ENCODE data around the gene LILRB5.
"Not testable (repeated sequence)": the region's sequence is repeated elsewhere in the genome, so short reads cannot be mapped to it uniquely, and the experiment has no call there.

The LILRB5 gene

DNA sequence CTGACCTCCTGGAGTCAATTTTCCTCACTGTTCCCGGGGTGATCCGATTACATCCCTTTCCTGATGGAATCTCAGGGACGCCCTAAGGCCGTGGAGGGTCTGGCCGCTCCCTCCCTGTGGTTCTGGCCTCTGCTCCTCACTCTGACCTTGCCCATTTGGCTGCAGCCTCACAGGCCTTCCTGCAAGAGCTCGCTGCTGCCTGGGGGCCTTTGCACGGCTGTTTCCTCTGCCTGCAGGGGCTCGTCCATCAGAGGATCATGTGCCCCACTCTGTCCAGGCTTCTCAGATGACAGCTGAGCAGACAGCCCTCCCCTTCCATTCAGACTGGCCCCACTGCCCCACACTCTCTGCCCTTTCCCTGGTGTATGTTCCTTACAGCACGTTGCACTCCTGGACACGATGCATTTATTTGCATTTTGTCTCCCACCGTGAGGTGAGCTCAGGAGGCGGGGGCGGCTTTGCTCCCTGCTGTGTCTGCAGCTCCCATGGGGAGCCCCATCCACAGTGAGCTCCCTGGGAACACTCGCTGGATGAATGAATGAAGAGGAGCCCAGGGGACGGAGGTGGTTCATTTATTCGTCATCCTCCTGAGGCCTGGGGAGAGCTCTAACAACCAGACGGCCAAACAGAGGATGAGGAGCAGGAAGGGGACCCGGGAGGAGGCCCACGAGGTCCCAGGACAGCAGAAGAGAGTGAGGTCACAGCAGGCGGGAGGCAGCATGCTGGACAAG lies 39.4 kb downstream of the LILRB5 start:
- in situ Hi-C loops (cut with MboI; ENCODE audit: low sequenced_read_pairs), result not testable (repeated sequence)

DNA sequence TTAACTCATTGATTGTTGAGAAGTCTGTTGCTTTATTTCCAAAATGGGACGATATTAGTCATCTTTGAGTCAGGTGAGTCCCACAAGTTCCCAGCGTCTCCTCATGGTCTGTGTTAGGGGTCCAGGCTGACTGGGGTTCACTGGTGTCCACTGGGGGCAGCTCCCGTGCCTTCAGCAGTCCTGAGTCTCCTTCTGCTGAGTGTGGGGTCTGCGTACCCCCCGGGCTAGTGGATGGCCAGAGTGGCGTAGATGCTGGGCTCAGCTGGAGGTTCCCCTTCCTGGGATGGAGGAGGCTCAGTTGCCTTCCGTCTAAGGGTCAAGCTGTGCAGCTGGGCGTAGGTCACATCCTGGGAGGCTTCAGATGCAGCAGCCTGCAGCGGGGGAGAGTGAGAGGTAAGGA lies 40.2 kb downstream of the LILRB5 start:
- in situ Hi-C loops (cut with MboI; ENCODE audit: low sequenced_read_pairs), result no loop called here

- in situ Hi-C loops (cut with MboI; ENCODE audit: low sequenced_read_pairs), result not testable (repeated sequence)
Observed at GRCh38 chr19:54214734-54215133, 42.3 kb downstream of the LILRB5 start.

- in situ Hi-C loops (cut with MboI; ENCODE audit: low sequenced_read_pairs), result not testable (repeated sequence)
Observed at GRCh38 chr19:54214217-54214616, 42.9 kb downstream of the LILRB5 start.

GRCh38 chr19:54211235-54211634 lies 45.8 kb downstream of the LILRB5 start:
- in situ Hi-C loops (cut with MboI; ENCODE audit: low sequenced_read_pairs), result no loop called here

DNA sequence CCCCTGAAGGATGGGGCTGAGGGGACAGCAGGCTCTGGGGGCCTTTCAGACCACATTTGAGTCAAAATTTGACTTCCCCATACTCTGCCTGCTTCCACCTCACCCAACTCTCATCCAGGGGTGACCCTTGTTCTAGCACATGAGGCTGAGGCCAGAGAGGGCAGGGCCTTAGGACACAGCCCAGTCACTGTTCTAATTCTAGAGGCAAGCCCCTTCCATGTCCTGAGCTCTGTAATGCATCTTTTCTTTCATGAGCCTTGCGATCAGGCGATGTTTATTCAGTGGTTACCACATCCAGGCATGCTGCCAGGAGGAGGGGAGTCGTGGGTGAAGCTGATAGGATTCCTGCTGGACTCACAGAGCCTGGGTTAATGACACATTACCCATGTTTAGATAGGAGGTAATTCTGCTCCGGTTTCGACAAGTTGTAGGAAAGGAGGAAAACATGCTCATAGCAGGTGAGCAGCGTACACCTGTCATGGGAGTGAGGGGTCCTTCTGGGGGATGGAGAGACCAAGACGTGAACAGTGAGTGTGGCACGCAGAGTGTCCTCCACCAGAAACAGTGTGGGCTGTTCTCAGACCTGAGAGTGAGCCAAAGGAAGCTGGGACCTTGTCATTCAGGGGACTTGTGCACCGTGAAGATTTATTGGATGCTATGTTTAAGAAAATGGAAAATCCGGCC lies 47.1 kb downstream of the LILRB5 start:
- in situ Hi-C loops (cut with MboI; ENCODE audit: low sequenced_read_pairs), result no loop called here

- in situ Hi-C loops (cut with MboI; ENCODE audit: low sequenced_read_pairs), result no loop called here
Observed at GRCh38 chr19:54209058-54209810, 47.8 kb downstream of the LILRB5 start.

- in situ Hi-C loops (cut with MboI; ENCODE audit: low sequenced_read_pairs), result no loop called here
Observed at GRCh38 chr19:54208784-54209057, 48.4 kb downstream of the LILRB5 start.

- in situ Hi-C loops (cut with MboI; ENCODE audit: low sequenced_read_pairs), result no loop called here
Observed at GRCh38 chr19:54207983-54208783, 48.9 kb downstream of the LILRB5 start.

GRCh38 chr19:54207676-54207982 lies 49.4 kb downstream of the LILRB5 start:
- in situ Hi-C loops (cut with MboI; ENCODE audit: low sequenced_read_pairs), result no loop called here

- in situ Hi-C loops (cut with MboI; ENCODE audit: low sequenced_read_pairs), result not testable (repeated sequence)
Observed at GRCh38 chr19:54207193-54207592, 49.9 kb downstream of the LILRB5 start.

- in situ Hi-C loops (cut with MboI; ENCODE audit: low sequenced_read_pairs), result no loop called here
Observed at GRCh38 chr19:54206831-54207177, 50.3 kb downstream of the LILRB5 start.

- in situ Hi-C loops (cut with MboI; ENCODE audit: low sequenced_read_pairs), result no loop called here
Observed at GRCh38 chr19:54206030-54206830, 50.8 kb downstream of the LILRB5 start.

DNA sequence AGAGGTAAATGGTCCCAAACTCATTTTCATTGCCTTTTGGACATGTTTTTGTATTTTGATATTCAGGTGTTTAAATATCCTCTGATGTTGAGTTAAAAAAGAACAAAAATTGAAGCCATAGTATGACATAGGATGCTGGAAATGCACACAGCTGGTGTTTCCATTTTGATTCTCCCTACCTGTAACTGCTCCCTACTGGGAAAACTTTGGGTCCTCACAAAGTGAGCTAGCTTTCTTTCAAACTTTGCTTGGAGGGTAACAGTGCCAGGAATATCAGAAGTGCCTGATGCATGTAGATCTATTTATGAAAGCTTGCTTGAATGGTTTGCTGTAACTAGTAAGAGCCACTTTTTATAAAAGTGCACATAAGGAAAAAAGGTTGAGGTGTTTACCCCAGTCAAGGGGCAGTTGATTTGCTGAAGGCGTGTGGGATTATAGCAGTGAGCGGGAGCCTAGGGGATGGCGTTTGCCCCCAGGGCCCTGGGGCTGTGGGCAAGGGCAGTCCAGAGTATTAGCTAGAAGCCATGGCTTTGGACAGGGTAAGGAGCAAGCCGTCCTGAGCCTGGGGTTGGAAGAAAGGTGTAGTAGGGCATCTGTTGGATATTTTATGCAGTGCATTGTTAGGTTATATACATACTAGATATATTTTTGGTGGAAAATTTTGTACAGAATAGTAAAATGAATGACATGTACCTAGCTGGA lies 52.2 kb downstream of the LILRB5 start:
- in situ Hi-C loops (cut with MboI; ENCODE audit: low sequenced_read_pairs), result no loop called here

GRCh38 chr19:54203151-54203611 lies 53.9 kb downstream of the LILRB5 start:
- in situ Hi-C loops (cut with MboI; ENCODE audit: low sequenced_read_pairs), result no loop called here

DNA sequence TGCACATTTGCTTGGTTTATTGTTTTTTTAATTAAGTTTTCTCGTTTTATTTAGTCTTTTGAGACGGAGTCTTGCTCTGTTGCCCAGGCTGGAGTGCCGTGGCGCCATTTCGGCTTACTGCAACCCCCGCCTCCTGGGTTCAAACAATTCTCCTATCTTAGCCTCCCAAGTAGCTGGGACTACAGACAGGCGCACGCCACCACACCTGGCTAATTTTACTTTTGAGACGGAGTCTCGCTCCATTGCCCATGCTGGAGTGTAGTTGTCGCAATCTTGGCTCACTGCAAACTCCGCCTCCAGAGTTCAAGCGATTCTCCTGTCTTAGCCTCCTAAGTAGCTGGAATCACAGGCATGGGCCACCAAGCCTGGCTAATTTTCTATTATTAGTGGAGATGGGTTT lies 55.1 kb downstream of the LILRB5 start:
- in situ Hi-C loops (cut with MboI; ENCODE audit: low sequenced_read_pairs), result no loop called here

DNA sequence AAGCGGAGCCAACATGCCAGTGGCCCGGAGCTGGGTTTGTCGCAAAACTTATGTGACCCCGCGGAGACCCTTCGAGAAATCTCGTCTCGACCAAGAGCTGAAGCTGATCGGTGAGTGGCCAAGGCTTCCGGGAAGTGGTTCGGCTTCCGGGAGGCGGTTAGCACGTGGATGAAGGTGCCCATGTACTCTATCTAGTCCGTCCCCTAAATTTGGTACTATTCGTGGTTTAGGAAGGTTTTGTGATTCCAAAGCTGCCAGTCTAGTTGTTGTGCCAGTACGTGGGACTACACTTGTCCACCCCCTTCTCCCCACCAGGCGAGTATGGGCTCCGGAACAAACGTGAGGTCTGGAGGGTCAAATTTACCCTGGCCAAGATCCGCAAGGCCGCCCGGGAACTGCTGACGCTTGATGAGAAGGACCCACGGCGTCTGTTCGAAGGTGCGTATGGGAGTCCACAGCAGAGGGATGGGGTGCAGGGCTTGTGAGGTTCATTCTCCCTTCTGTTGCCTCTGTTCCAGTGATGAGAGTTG lies 55.8 kb downstream of the LILRB5 start:
- in situ Hi-C loops (cut with MboI; ENCODE audit: low sequenced_read_pairs), result no loop called here

Data from hTERT RPE-1 (cell line).